ENCODE data around the gene MSH3. TPM values are rescaled to one million over a fixed set of nuclear protein-coding genes. Genes with fewer than 3 reads are reported as not detected.

The MSH3 gene
- total and polyA plus RNA-seq, 2 of the 8 experiments (the other 6 are each of a cell fraction or from before 2014, with no cell fraction given): 3.6 to 22.6 TPM

DNA sequence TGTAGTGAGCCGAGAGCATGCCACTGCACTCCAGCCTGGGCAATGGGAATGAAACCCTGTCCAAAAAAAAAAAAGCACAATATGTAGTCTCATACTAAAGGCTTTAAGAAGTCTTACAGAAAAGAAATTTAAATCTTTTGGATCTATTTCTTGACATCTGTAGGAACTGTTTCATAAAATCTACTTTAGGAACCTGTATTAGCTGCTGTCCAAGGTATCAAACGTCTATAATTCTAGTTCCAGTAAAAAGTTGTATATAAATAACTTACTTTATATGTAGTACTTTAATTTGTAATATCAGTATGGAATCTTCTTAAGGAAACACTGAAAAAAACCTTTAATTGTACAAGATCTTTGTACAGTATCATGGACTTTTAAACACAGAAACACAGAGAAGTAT, 199.0 kb downstream of the MSH3 start (continued):
- TF ChIP-seq EZH2 (IDR thresholded peaks at IDR 0.05; ENCODE audit: low read depth, low read length, severe bottlenecking): no peak
- TF ChIP-seq CBX8 (IDR thresholded peaks at IDR 0.05; ENCODE audit: borderline replicate concordance, low read depth, low read length): no peak
- TF ChIP-seq ZNF274 (IDR thresholded peaks at IDR 0.05; ENCODE audit: borderline replicate concordance, extremely low read depth, low read length): no peak
- no peak for TF ChIP-seq CHD1 (IDR thresholded peaks at IDR 0.05; ENCODE audit: low read depth, low read length)
- no peak for TF ChIP-seq POU5F1 (IDR thresholded peaks at IDR 0.05; ENCODE audit: low read depth, low read length)
- TF ChIP-seq RAD21 (IDR thresholded peaks at IDR 0.05 in 1 of 2, conservative IDR thresholded peaks at IDR 0.05 in 1 of 2; ENCODE audit: low read depth in 2 of 2, low read length in 2 of 2): no peak
- TF ChIP-seq TCF12 (IDR thresholded peaks at IDR 0.05; ENCODE audit: low read depth, low read length): no peak

Measured in H1 (cell line).